Erythroblast (primary cell): ENCODE results near the gene XYLT1.

Experiments
- DNase-seq, 2 experiments: peaks; one replicate each; lab custom pipeline; 2025; lab: John Stamatoyannopoulos, UW
- GATA1 ChIP-seq: IDR thresholded peaks from 2 replicates; pipeline ENCODE4 v1.6.1; 2011; ENCODE audit warnings: low read depth, mild to moderate bottlenecking, control low read depth, low read length, moderate library complexity
- POLR2A ChIP-seq: IDR thresholded peaks from 2 replicates; pipeline ENCODE4 v1.6.1; 2011; ENCODE audit warnings: mild to moderate bottlenecking, low read length

The XYLT1 gene

GRCh38 chr16:17437981-17438380 is 32.8 kb downstream of the XYLT1 start:
- TF ChIP-seq POLR2A (no peak), GATA1 (no peak)
- no peak for DNase-seq

GRCh38 chr16:17437127-17437720 is 33.5 kb downstream of the XYLT1 start:
- no peak for DNase-seq
- TF ChIP-seq POLR2A = no peak
- no peak for TF ChIP-seq GATA1

GRCh38 chr16:17435318-17435717 is 35.4 kb downstream of the XYLT1 start:
- TF ChIP-seq GATA1 = no peak
- TF ChIP-seq POLR2A = no peak
- no peak for DNase-seq

GRCh38 chr16:17433577-17434451 is 36.9 kb downstream of the XYLT1 start:
- TF ChIP-seq POLR2A (no peak), GATA1 (no peak)
- DNase-seq = no peak

- no peak for TF ChIP-seq POLR2A
- no peak for TF ChIP-seq GATA1
- no peak for DNase-seq
Measured at GRCh38 chr16:17432901-17433576, 37.7 kb downstream of the XYLT1 start.

GRCh38 chr16:17431968-17432625 is 38.7 kb downstream of the XYLT1 start:
- no peak for DNase-seq
- no peak for TF ChIP-seq GATA1
- TF ChIP-seq POLR2A = no peak

GRCh38 chr16:17431012-17431411 is 39.7 kb downstream of the XYLT1 start:
- DNase-seq = no peak
- TF ChIP-seq POLR2A (no peak), GATA1 (no peak)

GRCh38 chr16:17426451-17426850 is 44.3 kb downstream of the XYLT1 start:
- no peak for DNase-seq

GRCh38 chr16:17424771-17425170 is 46.0 kb downstream of the XYLT1 start:
- TF ChIP-seq POLR2A (no peak), GATA1 (no peak)
- DNase-seq = no peak

More at GRCh38 chr16:17426451-17426850, 44.3 kb downstream of the XYLT1 start:
- no peak for TF ChIP-seq GATA1

GRCh38 chr16:17423221-17423620 is 47.5 kb downstream of the XYLT1 start:
- DNase-seq = no peak
- TF ChIP-seq GATA1 = no peak
- no peak for TF ChIP-seq POLR2A

GRCh38 chr16:17420816-17421215 is 49.9 kb downstream of the XYLT1 start:
- no peak for DNase-seq
- TF ChIP-seq GATA1 (no peak), POLR2A (no peak)

GRCh38 chr16:17419266-17419665 is 51.5 kb downstream of the XYLT1 start:
- DNase-seq = no peak
- TF ChIP-seq POLR2A = no peak

GRCh38 chr16:17417740-17418139 is 53.0 kb downstream of the XYLT1 start:
- TF ChIP-seq GATA1 (no peak), POLR2A (no peak)
- DNase-seq = no peak
